HK-2 (cell line): Measurements from ENCODE around the gene KLHL5.

Experiments used
- DNase-seq: peaks from one replicate; pipeline ENCODE4 v3.0.0-alpha.2; 2018; ENCODE audit not compliant: unreplicated experiment

Gene KLHL5

GRCh38 chr4:39044364-39044955 lies 17.6 kb upstream of the KLHL5 start:
- DNase-seq, result peak; percentile 95

- DNase-seq, result no peak
Measured at GRCh38 chr4:39044956-39045826, 16.8 kb upstream of the KLHL5 start.

- no peak for DNase-seq
Measured at GRCh38 chr4:39045827-39046221, 16.2 kb upstream of the KLHL5 start.

GRCh38 chr4:39046249-39046648 lies 15.8 kb upstream of the KLHL5 start:
- DNase-seq, result no peak

- no peak for DNase-seq
Measured at GRCh38 chr4:39047681-39048080, 14.4 kb upstream of the KLHL5 start.

- no peak for DNase-seq
Measured at GRCh38 chr4:39048311-39048710, 13.7 kb upstream of the KLHL5 start.

- no peak for DNase-seq
Measured at GRCh38 chr4:39050590-39050989, 11.4 kb upstream of the KLHL5 start.

- DNase-seq, result no peak
Measured at GRCh38 chr4:39051492-39051891, 10.5 kb upstream of the KLHL5 start.

- DNase-seq, result no peak
Measured at GRCh38 chr4:39053983-39054382, 8.0 kb upstream of the KLHL5 start.

GRCh38 chr4:39054497-39054896 lies 7.5 kb upstream of the KLHL5 start:
- DNase-seq, result no peak

GRCh38 chr4:39056023-39056422 lies 6.0 kb upstream of the KLHL5 start:
- no peak for DNase-seq

- DNase-seq, result no peak
Measured at GRCh38 chr4:39061457-39061856, 575 bp upstream of the KLHL5 start.

GRCh38 chr4:39062770-39063097 lies 702 bp downstream of the KLHL5 start:
- DNase-seq, result no peak

- no peak for DNase-seq
Measured at GRCh38 chr4:39063430-39063829, 1.4 kb downstream of the KLHL5 start.

GRCh38 chr4:39066371-39066770 lies 4.3 kb downstream of the KLHL5 start:
- no peak for DNase-seq

- no peak for DNase-seq
Measured at GRCh38 chr4:39067031-39067430, 5.0 kb downstream of the KLHL5 start.

GRCh38 chr4:39067451-39067850 lies 5.4 kb downstream of the KLHL5 start:
- no peak for DNase-seq

GRCh38 chr4:39068907-39069306 lies 6.9 kb downstream of the KLHL5 start:
- DNase-seq, result no peak

GRCh38 chr4:39078829-39079228 lies 16.8 kb downstream of the KLHL5 start:
- DNase-seq, result no peak

GRCh38 chr4:39083164-39083563 lies 21.1 kb downstream of the KLHL5 start:
- no peak for DNase-seq

GRCh38 chr4:39085891-39086290 lies 23.9 kb downstream of the KLHL5 start:
- DNase-seq, result no peak

GRCh38 chr4:39096847-39097246 lies 34.8 kb downstream of the KLHL5 start:
- DNase-seq, result no peak

GRCh38 chr4:39097290-39097689 lies 35.3 kb downstream of the KLHL5 start:
- DNase-seq, result no peak

- DNase-seq, result no peak
Measured at GRCh38 chr4:39102297-39102696, 40.3 kb downstream of the KLHL5 start.
